Adrenal gland (tissue), 12 donors: ENCODE results near the gene CEMIP2. TPM values are rescaled to one million over a fixed set of nuclear protein-coding genes. Genes with fewer than 3 reads are reported as not detected.

ENCODE experiments used
- DNase-seq, 7 donors: peaks; one replicate each; pipeline ENCODE4 v3.0.0-alpha.2; 2019 to 2020
- H3K27ac ChIP-seq, 5 donors: fragments of 200-600 bp; sonication (generic) in 4 of 5; 1 replicate in 3 of 5; 2 replicates in 2 of 5; pipeline versions ENCODE4 v1.5.1 to v1.8.0; 2016 to 2020; ENCODE audit warnings: mild to moderate bottlenecking in 1 of 5
- H3K27me3 ChIP-seq: fragments of 200-600 bp; 2 replicates; pipeline ENCODE4 v1.8.0; 2021
- H3K36me3 ChIP-seq, 2 donors: fragments of 200-600 bp; replicated peaks in 1 of 2; 1 replicate in 1 of 2; 2 replicates in 1 of 2; pipeline versions ENCODE4 v1.5.1 to v1.8.0; 2018 to 2022
- H3K4me1 ChIP-seq, 2 donors: fragments of 200-600 bp; replicated peaks in 1 of 2; 1 replicate in 1 of 2; 2 replicates in 1 of 2; pipeline versions ENCODE4 v1.5.1 to v1.8.0; 2018 to 2021
- H3K4me3 ChIP-seq, 4 donors: fragments of 200-600 bp; sonication (generic) in 3 of 4; one replicate each; pipeline ENCODE4 v1.5.1; 2016 to 2018
- H3K9me3 ChIP-seq, 3 donors: fragments of 200-600 bp; sonication (generic) in 1 of 3; replicated peaks in 1 of 3; 1 replicate in 2 of 3; 2 replicates in 1 of 3; pipeline versions ENCODE4 v1.5.1 to v1.8.0; 2016 to 2021
- POLR2A ChIP-seq, 2 donors: fragments of 450-650 bp; IDR thresholded peaks; one replicate each; pipeline ENCODE4 v1.6.1; 2017; ENCODE audit warnings: antibody characterized with exemption in 2 of 2, mild to moderate bottlenecking in 2 of 2, moderate library complexity in 1 of 2
- WGBS, 4 donors: extraction: QIAGEN DNeasy Blood & Tissue Kit in 2 of 4; methylation state at CpG; one replicate each; pipeline versions ENCODE4 v1.1.5 to v1.1.7; 2013 to 2017; 5-methylcytosine and 5-hydroxymethylcytosine counted together
- intact Hi-C, 2 donors: fragments of 100-400 bp; cut with DNase I; formaldehyde crosslinking; loops; one replicate each; pipeline versions ENCODE4 v1.14.1 to v1.15.0; 2022 to 2023
- polyA plus RNA-seq, 3 donors: library from polyadenylated mRNA; stranded (reverse); fragments of 200-250 nt in 2 of 3; fragments of 350-450 nt in 1 of 3; fragmentation: Illumina TruSeq in 1 of 3; extraction: RNeasy Lipid Tissue Mini Kit (QIAGEN cat#74804) in 1 of 3; gene quantifications; one replicate each; pipeline ENCODE4 v1.2.3, GENCODE V29; 2013 to 2014
- total RNA-seq, 9 donors: library from RNA; depleted of rRNA in 4 of 9; stranded (reverse); fragments of >200 nt in 4 of 9; fragments of 120-200 nt in 1 of 9; fragmentation: NEBNext Ultra II Directional in 1 of 9; extraction: Animal tissue kit (Norgen Biotek cat#: 25700) in 1 of 9; gene quantifications; one replicate each; pipeline versions ENCODE4 v1.1.0 to v1.2.4, GENCODE V29; 2013 to 2023
- TF ChIP-seq, protein P1 (sequence below), 6 experiments: fragments of 450-650 bp in 4 of 6; fragments of 200-600 bp in 2 of 6; sonication (generic) in 1 of 6; IDR thresholded peaks; 1 replicate in 5 of 6; 2 replicates in 1 of 6; pipeline versions ENCODE4 v1.5.1 to v1.8.0; 2016 to 2021; ENCODE audit warnings: antibody characterized with exemption in 6 of 6, mild to moderate bottlenecking in 2 of 6, moderate library complexity in 1 of 6
- donor health status: healthy with polysubstance abuse.
- donor health status: Bipolar disorder and iron deficiency.
- donor health status: DM: yes; HTN: yes; CAD: no.
- donor health status: DM: no; HTN: no; CAD: no.
- donor health status: DM: no; HTN: no; CAD: no.
- donor health status: DM: yes; HTN: yes; CAD: no.

The CEMIP2 gene
- total and polyA plus RNA-seq, 12 donors = 6.8 to 84.6 (median 24.0) TPM

DNA sequence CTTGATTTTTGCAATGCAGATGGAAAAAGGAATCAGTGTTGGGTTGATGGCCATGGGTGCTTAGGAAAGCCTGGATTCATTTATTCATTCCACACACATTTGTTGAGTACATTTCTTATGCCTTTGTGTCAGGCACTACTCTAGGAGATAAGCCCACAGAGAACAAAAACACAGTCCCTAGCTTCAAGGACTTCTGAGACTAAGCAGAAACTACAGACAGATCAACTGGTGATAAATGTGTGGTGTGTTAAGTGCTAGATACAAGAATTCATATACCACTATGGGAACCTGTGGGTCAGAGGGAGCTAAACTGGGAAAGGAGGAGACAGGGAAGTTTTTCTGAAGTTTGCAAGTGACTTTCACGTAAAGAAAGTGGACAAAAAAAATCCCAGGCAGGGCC is 119.9 kb downstream of the CEMIP2 start:
- TF ChIP-seq POLR2A (IDR thresholded peaks at IDR 0.05) = no peak
- TF ChIP-seq, protein P1, sequence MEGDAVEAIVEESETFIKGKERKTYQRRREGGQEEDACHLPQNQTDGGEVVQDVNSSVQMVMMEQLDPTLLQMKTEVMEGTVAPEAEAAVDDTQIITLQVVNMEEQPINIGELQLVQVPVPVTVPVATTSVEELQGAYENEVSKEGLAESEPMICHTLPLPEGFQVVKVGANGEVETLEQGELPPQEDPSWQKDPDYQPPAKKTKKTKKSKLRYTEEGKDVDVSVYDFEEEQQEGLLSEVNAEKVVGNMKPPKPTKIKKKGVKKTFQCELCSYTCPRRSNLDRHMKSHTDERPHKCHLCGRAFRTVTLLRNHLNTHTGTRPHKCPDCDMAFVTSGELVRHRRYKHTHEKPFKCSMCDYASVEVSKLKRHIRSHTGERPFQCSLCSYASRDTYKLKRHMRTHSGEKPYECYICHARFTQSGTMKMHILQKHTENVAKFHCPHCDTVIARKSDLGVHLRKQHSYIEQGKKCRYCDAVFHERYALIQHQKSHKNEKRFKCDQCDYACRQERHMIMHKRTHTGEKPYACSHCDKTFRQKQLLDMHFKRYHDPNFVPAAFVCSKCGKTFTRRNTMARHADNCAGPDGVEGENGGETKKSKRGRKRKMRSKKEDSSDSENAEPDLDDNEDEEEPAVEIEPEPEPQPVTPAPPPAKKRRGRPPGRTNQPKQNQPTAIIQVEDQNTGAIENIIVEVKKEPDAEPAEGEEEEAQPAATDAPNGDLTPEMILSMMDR (IDR thresholded peaks at IDR 0.05) = no peak
- peaks cover 0 to 16% of the 10 kb centered on the region in 2 donors for H3K4me1 ChIP-seq
- no peak overlapping the region for H3K27ac ChIP-seq
- 63 to 79% (median 69%) methylated on average over 1 of the region's 1 CpG for WGBS, 4 donors
- no peaks in the 10 kb centered on the region for H3K27me3 ChIP-seq
- intact Hi-C loops = loop anchor here in 1 of 2 donors (10.0 kb wide), 1 partner anchor 56 kb away; no protein-coding TSS in a partner anchor
- no peaks in the 10 kb centered on the region for H3K36me3 ChIP-seq
- DNase-seq = no peak
- no peaks in the 10 kb centered on the region for H3K9me3 ChIP-seq
- no peak overlapping the region for H3K4me3 ChIP-seq

DNA sequence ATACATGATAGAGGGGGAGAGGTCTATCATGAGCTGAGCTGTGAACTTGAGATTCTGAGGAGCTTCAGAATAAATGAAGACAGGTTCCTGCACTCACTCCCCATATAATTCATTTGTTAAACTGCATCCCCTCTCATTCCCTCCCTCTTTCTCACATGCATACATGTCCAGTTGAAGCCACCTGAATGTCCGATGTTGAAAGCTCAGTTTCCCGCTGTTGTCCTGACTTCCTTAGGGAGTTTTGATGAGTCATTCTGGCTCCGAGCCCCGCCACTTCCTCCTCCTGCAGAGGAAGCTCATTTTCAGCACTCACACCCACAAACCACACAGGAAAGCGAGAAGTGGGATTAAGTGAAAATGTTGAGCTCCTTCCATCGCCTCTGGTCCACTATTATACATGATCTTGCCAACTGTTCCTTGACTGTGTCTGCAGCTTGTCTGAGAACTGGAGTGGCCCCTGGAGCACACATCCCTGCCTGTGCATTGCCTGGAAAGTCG is 121.2 kb downstream of the CEMIP2 start:
- intact Hi-C loops = loop anchor here in 1 of 2 donors (10.0 kb wide), 1 partner anchor 58 kb away; no protein-coding TSS in a partner anchor
- H3K36me3 ChIP-seq = no peaks in the 10 kb centered on the region
- peaks cover 0 to 16% of the 10 kb centered on the region in 2 donors for H3K4me1 ChIP-seq
- WGBS, 4 donors = 23 to 32% (median 32%) methylated on average over 7 of the region's 7 CpGs
- no peak for TF ChIP-seq POLR2A (IDR thresholded peaks at IDR 0.05)
- TF ChIP-seq, protein P1 (IDR thresholded peaks at IDR 0.05) = no peak
- H3K27me3 ChIP-seq = no peaks in the 10 kb centered on the region
- peak overlapping the region in 1 of 4 donors; percentile 3 for H3K4me3 ChIP-seq
- no peaks in the 10 kb centered on the region for H3K9me3 ChIP-seq
- peak; percentile 58 to 85 (median 73) for DNase-seq
- peak overlapping the region in 2 of 5 donors; percentile 35 to 42 for H3K27ac ChIP-seq

DNA sequence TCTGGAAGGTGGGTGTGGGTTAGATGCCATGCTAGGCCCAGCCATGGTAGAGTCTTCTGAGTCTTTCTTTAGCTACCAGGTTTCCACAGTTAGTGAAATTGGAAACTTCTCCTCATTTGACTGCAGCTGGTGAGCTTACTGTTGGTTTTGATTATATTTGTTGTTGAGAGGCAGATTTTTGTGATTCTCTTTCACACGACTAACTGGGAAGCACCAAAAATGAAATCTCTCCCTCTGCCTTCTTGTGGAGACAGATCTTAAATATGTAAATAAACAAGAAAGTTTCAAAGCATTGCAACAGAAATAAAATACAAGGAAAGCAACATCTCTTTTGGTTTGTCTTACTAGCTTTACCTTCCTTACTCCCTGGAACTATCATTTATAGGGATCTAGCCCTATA is 122.2 kb downstream of the CEMIP2 start:
- no peaks in the 10 kb centered on the region for H3K9me3 ChIP-seq
- no peak overlapping the region for H3K27ac ChIP-seq
- TF ChIP-seq, protein P1 (IDR thresholded peaks at IDR 0.05) = no peak
- TF ChIP-seq POLR2A (IDR thresholded peaks at IDR 0.05) = no peak
- DNase-seq = no peak
- 78 to 85% (median 85%) methylated on average over 1 of the region's 1 CpG for WGBS, 4 donors
- no peaks in the 10 kb centered on the region for H3K36me3 ChIP-seq
- H3K27me3 ChIP-seq = no peaks in the 10 kb centered on the region
- intact Hi-C loops = loop anchor here in 1 of 2 donors (10.0 kb wide), 1 partner anchor 59 kb away; no protein-coding TSS in a partner anchor
- H3K4me3 ChIP-seq = no peak overlapping the region
- peaks cover 0 to 16% of the 10 kb centered on the region in 2 donors for H3K4me1 ChIP-seq

DNA sequence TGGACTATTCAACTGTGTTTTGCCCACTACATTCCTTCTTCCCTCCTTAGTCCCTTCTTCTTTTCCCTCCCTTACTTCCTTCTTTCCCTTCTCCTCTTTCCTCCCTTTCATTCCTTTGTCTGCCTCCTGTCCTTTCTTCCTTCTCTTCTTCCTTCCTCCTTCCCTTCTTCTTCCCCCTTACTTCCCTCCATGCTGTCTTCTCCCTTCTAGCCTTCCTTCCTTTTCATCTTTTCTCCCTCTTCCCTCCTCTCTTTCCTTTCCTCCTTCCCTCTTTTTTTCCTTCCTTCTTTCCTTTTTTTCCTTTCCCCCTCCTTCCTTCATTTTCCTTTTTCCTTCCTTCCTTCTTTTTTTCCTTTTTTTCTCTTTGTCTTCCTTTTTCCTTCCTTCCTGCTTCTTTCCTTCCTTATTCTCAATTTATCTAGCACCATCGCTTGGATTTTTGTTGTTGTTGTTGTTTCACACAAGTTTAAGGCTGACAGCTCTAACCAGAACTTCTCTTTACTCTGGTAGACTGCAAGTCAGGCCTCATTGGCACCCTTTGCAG is 123.4 kb downstream of the CEMIP2 start:
- intact Hi-C loops = loop anchor here in 1 of 2 donors (10.0 kb wide), 1 partner anchor 60 kb away; no protein-coding TSS in a partner anchor
- Histone ChIP-seq H3K27me3 (no peaks in the 10 kb centered on the region), H3K36me3 (no peaks in the 10 kb centered on the region), H3K27ac (no peak overlapping the region), H3K9me3 (no peaks in the 10 kb centered on the region), H3K4me3 (no peak overlapping the region), H3K4me1 (peaks cover 0 to 16% of the 10 kb centered on the region in 2 donors)
- TF ChIP-seq POLR2A (IDR thresholded peaks at IDR 0.05) = no peak
- TF ChIP-seq, protein P1 (IDR thresholded peaks at IDR 0.05) = no peak
- 68 to 89% (median 87%) methylated on average over 1 of the region's 1 CpG for WGBS, 4 donors
- no peak for DNase-seq
